AG09319 (cell line): ENCODE results near the gene CDH12.
"Not testable (repeated sequence)": the region's sequence is repeated elsewhere in the genome, so short reads cannot be mapped to it uniquely, and the experiment has no call there.

Experiments
- DNase-seq: peaks from one replicate; pipeline ENCODE4 v3.0.0-alpha.2; 2010; ENCODE audit warnings: low read depth; ENCODE audit errors: extremely low read depth
- TF ChIP-seq, protein P1 (sequence below): IDR thresholded peaks from 2 replicates; pipeline ENCODE4 v1.5.1; 2011; ENCODE audit warnings: low read depth, mild to moderate bottlenecking, inconsistent platforms, low read length, moderate library complexity

The CDH12 gene

DNA sequence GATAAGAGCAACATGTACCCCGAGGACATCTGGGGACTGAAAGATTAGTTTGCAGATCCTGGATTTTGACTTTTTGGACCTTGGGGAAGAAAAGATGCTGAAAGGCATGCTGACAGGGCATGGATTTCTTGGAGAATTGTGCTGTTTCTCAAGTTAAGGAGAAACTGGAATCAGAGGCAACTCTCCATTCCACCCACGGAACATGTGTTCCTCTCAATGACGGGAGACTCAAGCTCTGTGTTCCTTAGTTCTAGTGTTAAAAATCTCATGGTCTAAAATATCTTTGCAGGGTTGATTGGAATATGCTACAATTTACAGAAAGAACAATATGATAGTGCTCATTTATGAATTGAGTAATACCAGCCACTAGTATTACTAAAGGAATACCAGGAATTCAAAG lies 34.4 kb upstream of the CDH12 start:
- TF ChIP-seq, protein P1, sequence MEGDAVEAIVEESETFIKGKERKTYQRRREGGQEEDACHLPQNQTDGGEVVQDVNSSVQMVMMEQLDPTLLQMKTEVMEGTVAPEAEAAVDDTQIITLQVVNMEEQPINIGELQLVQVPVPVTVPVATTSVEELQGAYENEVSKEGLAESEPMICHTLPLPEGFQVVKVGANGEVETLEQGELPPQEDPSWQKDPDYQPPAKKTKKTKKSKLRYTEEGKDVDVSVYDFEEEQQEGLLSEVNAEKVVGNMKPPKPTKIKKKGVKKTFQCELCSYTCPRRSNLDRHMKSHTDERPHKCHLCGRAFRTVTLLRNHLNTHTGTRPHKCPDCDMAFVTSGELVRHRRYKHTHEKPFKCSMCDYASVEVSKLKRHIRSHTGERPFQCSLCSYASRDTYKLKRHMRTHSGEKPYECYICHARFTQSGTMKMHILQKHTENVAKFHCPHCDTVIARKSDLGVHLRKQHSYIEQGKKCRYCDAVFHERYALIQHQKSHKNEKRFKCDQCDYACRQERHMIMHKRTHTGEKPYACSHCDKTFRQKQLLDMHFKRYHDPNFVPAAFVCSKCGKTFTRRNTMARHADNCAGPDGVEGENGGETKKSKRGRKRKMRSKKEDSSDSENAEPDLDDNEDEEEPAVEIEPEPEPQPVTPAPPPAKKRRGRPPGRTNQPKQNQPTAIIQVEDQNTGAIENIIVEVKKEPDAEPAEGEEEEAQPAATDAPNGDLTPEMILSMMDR = no peak
- no peak for DNase-seq

DNA sequence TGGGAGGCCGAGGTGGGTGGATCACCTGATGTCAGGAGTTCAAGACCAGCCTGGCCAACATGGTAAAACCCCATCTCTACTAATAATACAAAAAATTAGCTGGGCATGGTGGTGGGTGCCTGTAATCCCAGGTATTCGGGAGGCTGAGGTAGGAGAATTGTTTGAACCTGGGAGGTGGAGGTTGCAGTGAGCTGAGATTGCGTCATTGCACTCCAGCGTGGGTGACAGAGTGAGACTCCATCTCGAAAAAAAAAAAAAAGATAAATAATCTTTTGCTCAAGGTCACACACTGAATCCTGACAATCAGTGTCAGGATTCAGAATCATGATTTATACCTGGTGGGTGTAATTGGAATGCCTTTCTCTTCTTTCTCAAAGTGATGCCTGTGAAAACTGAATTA lies 5.8 kb upstream of the CDH12 start:
- not testable (repeated sequence) for DNase-seq

DNA sequence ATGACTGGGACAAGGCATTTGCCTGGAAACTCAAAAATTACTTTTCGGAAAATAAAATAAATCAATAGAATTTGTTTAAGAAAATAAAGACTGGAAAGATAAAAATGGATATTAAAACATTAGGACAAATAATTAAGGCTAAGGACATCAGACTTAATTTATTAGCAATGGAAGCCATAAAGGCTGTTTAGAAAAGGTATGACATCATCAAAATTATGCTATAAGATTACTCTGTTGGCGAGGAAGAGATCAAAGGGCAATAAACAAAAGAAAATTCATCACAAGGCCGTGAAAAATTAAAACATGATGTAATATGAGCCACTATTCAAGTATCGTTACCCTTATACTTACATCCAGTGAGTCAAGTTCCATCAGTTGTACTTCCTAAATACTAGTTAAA lies 2.7 kb upstream of the CDH12 start:
- no peak for DNase-seq
- TF ChIP-seq, protein P1 = no peak

DNA sequence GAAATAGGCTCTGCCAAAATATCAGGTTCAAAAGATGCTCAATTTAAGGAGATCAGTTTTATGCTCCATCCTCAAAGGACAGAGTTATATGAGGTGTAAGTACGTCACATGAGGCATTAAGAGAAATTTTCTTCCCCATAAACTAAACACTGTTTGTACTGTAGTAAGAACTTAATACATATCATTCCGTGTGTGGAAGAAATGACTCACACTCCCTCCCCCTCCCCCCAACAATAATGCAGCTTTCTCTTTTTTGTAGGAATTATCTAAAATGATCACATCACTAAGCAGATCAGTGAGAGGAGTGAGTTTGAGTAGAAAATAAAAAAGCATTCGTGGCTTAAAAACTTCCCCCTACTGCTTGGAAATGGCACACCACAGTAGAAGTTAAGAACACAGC lies 2.2 kb downstream of the CDH12 start:
- no peak for DNase-seq
- TF ChIP-seq, protein P1 = no peak

DNA sequence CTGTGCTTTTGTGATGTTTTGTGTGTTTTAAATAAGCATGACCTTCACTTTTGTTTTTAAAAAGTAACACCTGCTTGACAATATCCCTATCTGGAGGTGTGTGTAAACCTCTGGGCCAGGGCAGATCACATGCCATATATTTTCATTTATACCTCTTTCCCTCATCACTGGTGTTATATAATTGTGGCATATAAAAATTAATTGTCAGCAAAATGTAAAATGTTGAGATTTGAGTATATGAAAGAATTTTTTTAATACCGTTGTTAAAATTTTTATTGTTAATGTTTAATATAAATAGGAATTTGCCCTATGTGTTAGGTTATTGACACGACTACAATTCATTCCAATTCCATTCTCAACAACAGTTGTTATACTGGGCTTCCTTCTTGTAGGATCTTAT lies 6.5 kb downstream of the CDH12 start:
- TF ChIP-seq, protein P1 = no peak

DNA sequence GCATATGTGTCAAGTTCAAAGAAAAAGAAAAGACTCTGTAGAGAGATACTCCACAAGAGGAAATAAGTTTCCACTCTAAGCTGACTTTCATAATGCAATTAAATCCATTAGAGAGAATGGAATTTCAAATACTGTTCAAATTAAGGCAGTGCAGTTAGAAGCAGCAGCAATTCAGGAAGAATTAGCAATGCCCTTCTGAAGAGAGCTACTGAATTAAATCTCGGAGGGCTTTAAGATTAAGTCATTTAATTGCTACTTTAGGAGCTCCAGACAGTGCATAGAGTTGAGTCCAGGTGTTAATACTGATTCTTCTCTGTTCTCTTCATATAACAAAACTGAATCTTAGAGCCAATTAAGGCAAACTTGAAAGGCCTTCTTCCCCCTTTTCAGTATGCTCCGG lies 8.5 kb downstream of the CDH12 start:
- no peak for DNase-seq
- TF ChIP-seq, protein P1 = no peak

More for the DNA sequence above, 6.5 kb downstream of the CDH12 start:
- DNase-seq = no peak

DNA sequence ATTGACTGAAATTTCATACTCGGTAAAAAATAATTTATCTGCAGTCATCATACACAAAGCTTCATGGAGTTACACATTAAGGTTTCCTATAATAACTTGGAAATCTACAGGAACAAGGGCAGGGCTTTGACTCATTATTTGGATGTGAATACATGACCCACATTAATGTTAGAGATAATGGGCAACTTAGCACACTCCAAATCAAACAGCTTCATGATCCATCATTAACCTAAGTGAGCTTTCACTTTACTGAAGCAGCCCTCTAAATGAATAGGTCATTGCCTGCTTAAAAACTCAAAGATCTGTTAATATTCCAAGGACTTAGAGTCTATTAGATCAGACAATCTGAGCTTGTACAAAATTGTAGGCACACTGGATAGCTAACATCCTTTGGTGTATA lies 9.0 kb downstream of the CDH12 start:
- TF ChIP-seq, protein P1 = no peak

DNA sequence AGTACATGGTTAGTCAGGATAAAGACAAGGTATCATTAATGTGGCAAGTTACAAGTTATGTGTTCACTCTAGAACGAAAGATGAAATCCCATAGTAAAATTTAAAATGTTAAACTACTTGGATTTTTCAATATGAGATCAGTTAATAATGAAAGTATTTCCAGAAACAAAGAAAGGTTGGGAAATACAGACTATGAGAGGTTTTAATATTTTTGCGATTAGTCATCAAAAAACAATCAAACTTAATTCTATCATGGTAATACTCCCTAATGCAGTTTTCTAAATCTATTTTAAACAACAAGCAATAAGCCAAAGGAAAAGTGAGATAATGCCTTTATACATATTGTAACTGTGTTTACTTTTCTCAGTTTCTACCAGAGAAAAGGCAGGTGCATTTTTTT lies 10.6 kb downstream of the CDH12 start:
- TF ChIP-seq, protein P1 = no peak
- no peak for DNase-seq

More for the DNA sequence above, 9.0 kb downstream of the CDH12 start:
- DNase-seq = no peak
